Smooth muscle cell (in vitro differentiated cells): Measurements from ENCODE around the gene FOXS1. TPM values are rescaled to one million over a fixed set of nuclear protein-coding genes. Genes with fewer than 3 reads are reported as not detected.

Source experiments
- DNase-seq: peaks from one replicate; lab custom pipeline; 2025; ENCODE audit not compliant: unreplicated experiment; lab: John Stamatoyannopoulos, UW
- H2AFZ ChIP-seq: fragments of 200-600 bp; sonication (generic); 2 replicates; pipeline ENCODE4 v1.6.0; 2016; ENCODE audit warnings: antibody characterized with exemption, low read depth, mild to moderate bottlenecking
- H3F3A ChIP-seq: fragments of 200-600 bp; sonication (generic); 2 replicates; pipeline ENCODE4 v1.6.0; 2017; ENCODE audit warnings: antibody characterized with exemption, low read depth
- H3K27ac ChIP-seq: fragments of 200-600 bp; sonication (generic); 2 replicates; pipeline ENCODE4 v1.5.1; 2016; ENCODE audit warnings: low read depth, mild to moderate bottlenecking
- H3K27me3 ChIP-seq: fragments of 200-600 bp; sonication (generic); 2 replicates; pipeline ENCODE4 v1.6.1; 2016; ENCODE audit warnings: low read depth, mild to moderate bottlenecking
- H3K36me3 ChIP-seq: fragments of 200-600 bp; sonication (generic); 2 replicates; pipeline ENCODE4 v1.5.1; 2016; ENCODE audit warnings: low read depth
- H3K4me1 ChIP-seq: fragments of 200-600 bp; sonication (generic); 2 replicates; pipeline ENCODE4 v1.5.1; 2016; ENCODE audit warnings: low read depth
- H3K4me2 ChIP-seq: fragments of 200-600 bp; sonication (generic); 2 replicates; pipeline ENCODE4 v1.6.0; 2016; ENCODE audit warnings: mild to moderate bottlenecking
- H3K4me3 ChIP-seq: fragments of 200-600 bp; sonication (generic); 2 replicates; pipeline ENCODE4 v1.5.1; 2016; ENCODE audit warnings: mild to moderate bottlenecking
- H3K79me2 ChIP-seq: fragments of 200-600 bp; sonication (generic); 2 replicates; pipeline ENCODE4 v1.6.0; 2016; ENCODE audit warnings: low read depth, mild to moderate bottlenecking
- H3K9ac ChIP-seq: fragments of 200-600 bp; sonication (generic); 2 replicates; pipeline ENCODE4 v1.6.0; 2016; ENCODE audit warnings: low read depth
- H3K9me3 ChIP-seq: fragments of 200-600 bp; sonication (generic); replicated peaks from 2 replicates; pipeline ENCODE4 v1.5.1; 2016; ENCODE audit warnings: low read depth
- H4K20me1 ChIP-seq: fragments of 200-600 bp; sonication (generic); 2 replicates; pipeline ENCODE4 v1.6.0; 2016; ENCODE audit warnings: low read depth
- WGBS: methylation state at CpG from one replicate; pipeline ENCODE4 v1.1.7; 2016; ENCODE audit warnings: low lambda C conversion rate; 5-methylcytosine and 5-hydroxymethylcytosine counted together
- polyA plus RNA-seq: library from polyadenylated mRNA; unstranded; fragments of >200 nt; fragmentation: Nextera tagmentation; extraction: Ambion mirVana; gene quantifications from 2 replicates; pipeline ENCODE4 v1.2.1, GENCODE V29; 2016
- total RNA-seq: library from RNA; depleted of rRNA; stranded (reverse); fragments of >200 nt; gene quantifications from 2 replicates; pipeline ENCODE4 v1.2.3, GENCODE V29; 2014
- TF ChIP-seq, protein P1 (sequence below): fragments of 200-600 bp; sonication (generic); IDR thresholded peaks from 2 replicates; pipeline ENCODE4 v1.5.1; 2017; ENCODE audit warnings: borderline replicate concordance, mild to moderate bottlenecking, antibody characterized with exemption; ENCODE audit not compliant: insufficient read depth, poor library complexity, severe bottlenecking

The FOXS1 gene
- total and polyA plus RNA-seq, 2 experiments from 2014 or later, result 0.09 to 3.3 TPM

GRCh38 chr20:31864521-31865400, 19.4 kb upstream of the FOXS1 start:
- Histone ChIP-seq H3K79me2 (no peaks in the 10 kb centered on the region), H3K9ac (no peak overlapping the region), H4K20me1 (no peaks in the 10 kb centered on the region), H3K4me1 (peaks cover 12% of the 10 kb centered on the region), H3K4me2 (no peak overlapping the region), H3K27ac (no peak overlapping the region), H3F3A (no peaks in the 10 kb centered on the region), H3K9me3 (no peaks in the 10 kb centered on the region), H3K36me3 (no peaks in the 10 kb centered on the region), H3K27me3 (peaks cover 12% of the 10 kb centered on the region), H2AFZ (no peak overlapping the region), H3K4me3 (no peak overlapping the region)
- no peak for DNase-seq
- 84% methylated on average over 12 of the region's 12 CpGs for whole genome bisulfite sequencing
- TF ChIP-seq, protein P1, sequence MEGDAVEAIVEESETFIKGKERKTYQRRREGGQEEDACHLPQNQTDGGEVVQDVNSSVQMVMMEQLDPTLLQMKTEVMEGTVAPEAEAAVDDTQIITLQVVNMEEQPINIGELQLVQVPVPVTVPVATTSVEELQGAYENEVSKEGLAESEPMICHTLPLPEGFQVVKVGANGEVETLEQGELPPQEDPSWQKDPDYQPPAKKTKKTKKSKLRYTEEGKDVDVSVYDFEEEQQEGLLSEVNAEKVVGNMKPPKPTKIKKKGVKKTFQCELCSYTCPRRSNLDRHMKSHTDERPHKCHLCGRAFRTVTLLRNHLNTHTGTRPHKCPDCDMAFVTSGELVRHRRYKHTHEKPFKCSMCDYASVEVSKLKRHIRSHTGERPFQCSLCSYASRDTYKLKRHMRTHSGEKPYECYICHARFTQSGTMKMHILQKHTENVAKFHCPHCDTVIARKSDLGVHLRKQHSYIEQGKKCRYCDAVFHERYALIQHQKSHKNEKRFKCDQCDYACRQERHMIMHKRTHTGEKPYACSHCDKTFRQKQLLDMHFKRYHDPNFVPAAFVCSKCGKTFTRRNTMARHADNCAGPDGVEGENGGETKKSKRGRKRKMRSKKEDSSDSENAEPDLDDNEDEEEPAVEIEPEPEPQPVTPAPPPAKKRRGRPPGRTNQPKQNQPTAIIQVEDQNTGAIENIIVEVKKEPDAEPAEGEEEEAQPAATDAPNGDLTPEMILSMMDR, result no peak

- TF ChIP-seq, protein P1, result no peak
- no peak for DNase-seq
- Histone ChIP-seq H3K79me2 (no peaks in the 10 kb centered on the region), H2AFZ (no peak overlapping the region), H3K9ac (no peak overlapping the region), H3K27me3 (peaks cover 3% of the 10 kb centered on the region), H3K36me3 (no peaks in the 10 kb centered on the region), H4K20me1 (no peaks in the 10 kb centered on the region), H3K27ac (no peak overlapping the region), H3K4me3 (no peak overlapping the region), H3K4me2 (no peak overlapping the region), H3K4me1 (peaks cover 12% of the 10 kb centered on the region), H3F3A (no peaks in the 10 kb centered on the region), H3K9me3 (no peaks in the 10 kb centered on the region)
- 87% methylated on average over 9 of the region's 9 CpGs for WGBS
Measured at GRCh38 chr20:31863296-31864085, 18.1 kb upstream of the FOXS1 start.

GRCh38 chr20:31862506-31862905, 17.1 kb upstream of the FOXS1 start:
- DNase-seq, result no peak
- peaks cover 13% of the 10 kb centered on the region for H3K27me3 ChIP-seq
- TF ChIP-seq, protein P1, result no peak

More at GRCh38 chr20:31862506-31862905, 17.1 kb upstream of the FOXS1 start:
- Histone ChIP-seq H3K4me3 (no peak overlapping the region), H3K27ac (no peak overlapping the region), H3K36me3 (no peaks in the 10 kb centered on the region), H2AFZ (no peak overlapping the region), H3K79me2 (no peaks in the 10 kb centered on the region), H3K4me2 (no peak overlapping the region), H4K20me1 (no peaks in the 10 kb centered on the region), H3K9me3 (no peaks in the 10 kb centered on the region), H3F3A (no peaks in the 10 kb centered on the region), H3K9ac (no peak overlapping the region), H3K4me1 (peaks cover 12% of the 10 kb centered on the region)
- 88% methylated on average over 8 of the region's 8 CpGs for WGBS
